Activated B cell treated with CpG ODN at 0.5 μM for 24 hours (primary cell): ENCODE data around the gene EFEMP2. TPM values are rescaled to one million over a fixed set of nuclear protein-coding genes. Genes with fewer than 3 reads are reported as not detected.

Source experiments
- ATAC-seq: fragments of 200-7000 bp; cut with Tn5 transposase; one replicate; pipeline ENCODE4 v1.10.0; 2021; ENCODE audit warnings: low read depth, mild to moderate bottlenecking, moderate library complexity
- CTCF ChIA-PET: fragments of 350-600 bp; sonication (Branson Sonifier 250); formaldehyde crosslinking; loops from one replicate; lab custom pipeline; 2021; ENCODE audit warnings: antibody characterized with exemption; lab: Charles Lee
- POLR2A ChIA-PET: fragments of 350-600 bp; sonication (Branson Sonifier 250); formaldehyde crosslinking; loops from one replicate; lab custom pipeline; 2021; ENCODE audit warnings: antibody characterized with exemption; lab: Charles Lee
- DNase-seq: peaks from one replicate; pipeline ENCODE4 v3.0.0; 2022
- H3K27ac Mint-ChIP-seq: one replicate; pipeline ENCODE4 v1.8.0; 2020; ENCODE audit warnings: mixed read lengths
- H3K27me3 Mint-ChIP-seq: one replicate; pipeline ENCODE4 v1.8.0; 2021; ENCODE audit warnings: mixed read lengths
- H3K36me3 Mint-ChIP-seq: one replicate; pipeline ENCODE4 v1.8.0; 2021; ENCODE audit warnings: low read depth, mixed read lengths
- H3K4me1 Mint-ChIP-seq: one replicate; pipeline ENCODE4 v1.8.0; 2021; ENCODE audit warnings: mixed read lengths
- H3K4me3 Mint-ChIP-seq: one replicate; pipeline ENCODE4 v1.8.0; 2020; ENCODE audit warnings: mild to moderate bottlenecking, mixed read lengths
- H3K9me3 Mint-ChIP-seq: one replicate; pipeline ENCODE4 v1.8.0; 2020; ENCODE audit warnings: mixed read lengths
- CTCF ChIP-seq: fragments of 200-600 bp; IDR thresholded peaks from one replicate; pipeline ENCODE4 v1.8.0; 2022; ENCODE audit warnings: antibody characterized with exemption, mild to moderate bottlenecking
- intact Hi-C: fragments of 100-400 bp; cut with micrococcal nuclease; formaldehyde crosslinking; loops from one replicate; pipeline ENCODE4 v1.15.1; 2024
- total RNA-seq: library from RNA; stranded (reverse); gene quantifications from 2 replicates; pipeline ENCODE4 v1.2.3, GENCODE V29; 2022

The EFEMP2 gene
- total RNA-seq, 1 donor from 2014 or later: 3.8 TPM

- no peak for ATAC-seq
Measured at GRCh38 chr11:65866509-65867283, 5.9 kb downstream of the EFEMP2 start.

GRCh38 chr11:65865550-65866172 lies 6.9 kb downstream of the EFEMP2 start:
- ATAC-seq (no peak), DNase-seq (no peak)
- Mint-ChIP-seq H3K9me3 (no peaks in the 10 kb centered on the region), H3K4me3 (no peak overlapping the region), H3K27me3 (no peaks in the 10 kb centered on the region), H3K27ac (no peak overlapping the region), H3K4me1 (peaks cover 16% of the 10 kb centered on the region), H3K36me3 (peaks cover 48% of the 10 kb centered on the region)
- no peak for TF ChIP-seq CTCF
- ChIA-PET CTCF (no interaction called here), POLR2A (interaction anchor here (0.6 kb wide), 1 partner anchor 443 kb away, joined by 5 read pairs; the partner anchor contains the start of gene NEAT1)
- intact Hi-C loops: no loop called here

More at GRCh38 chr11:65866509-65867283, 5.9 kb downstream of the EFEMP2 start:
- Mint-ChIP-seq H3K36me3 (peaks cover 48% of the 10 kb centered on the region), H3K27ac (no peak overlapping the region), H3K4me3 (no peak overlapping the region), H3K4me1 (peaks cover 13% of the 10 kb centered on the region), H3K9me3 (no peaks in the 10 kb centered on the region), H3K27me3 (no peaks in the 10 kb centered on the region)
- no peak for DNase-seq
- TF ChIP-seq CTCF: no peak
- POLR2A ChIA-PET: interaction anchor here (0.5 to 0.6 kb wide), 2 partner anchors 112 to 444 kb away, joined by 3 to 5 read pairs; partner anchors contain the start of gene NEAT1
- CTCF ChIA-PET: no interaction called here
- intact Hi-C loops: no loop called here

GRCh38 chr11:65864706-65865471 lies 7.7 kb downstream of the EFEMP2 start:
- DNase-seq (no peak), ATAC-seq (no peak)
- Mint-ChIP-seq H3K36me3 (peaks cover 53% of the 10 kb centered on the region), H3K9me3 (no peaks in the 10 kb centered on the region), H3K27ac (no peak overlapping the region), H3K4me1 (peaks cover 17% of the 10 kb centered on the region), H3K27me3 (no peaks in the 10 kb centered on the region), H3K4me3 (no peak overlapping the region)
- POLR2A ChIA-PET: no interaction called here
- CTCF ChIA-PET: no interaction called here
- TF ChIP-seq CTCF: no peak
- intact Hi-C loops: no loop called here

GRCh38 chr11:65863889-65864705 lies 8.5 kb downstream of the EFEMP2 start:
- POLR2A ChIA-PET: no interaction called here
- intact Hi-C loops: no loop called here
- H3K36me3 Mint-ChIP-seq: peaks cover 54% of the 10 kb centered on the region
- no peak overlapping the region for H3K4me3 Mint-ChIP-seq
- TF ChIP-seq CTCF: no peak
- ATAC-seq: no peak
- H3K4me1 Mint-ChIP-seq: peaks cover 22% of the 10 kb centered on the region
- CTCF ChIA-PET: no interaction called here
- no peak overlapping the region for H3K27ac Mint-ChIP-seq
- DNase-seq: no peak
- H3K9me3 Mint-ChIP-seq: no peaks in the 10 kb centered on the region
- H3K27me3 Mint-ChIP-seq: no peaks in the 10 kb centered on the region
